Measurements from ENCODE around the gene SAT1.
A peak's percentile ranks its signal among the peaks of the same experiment; 100 is the strongest.

SAT1 gene

DNA sequence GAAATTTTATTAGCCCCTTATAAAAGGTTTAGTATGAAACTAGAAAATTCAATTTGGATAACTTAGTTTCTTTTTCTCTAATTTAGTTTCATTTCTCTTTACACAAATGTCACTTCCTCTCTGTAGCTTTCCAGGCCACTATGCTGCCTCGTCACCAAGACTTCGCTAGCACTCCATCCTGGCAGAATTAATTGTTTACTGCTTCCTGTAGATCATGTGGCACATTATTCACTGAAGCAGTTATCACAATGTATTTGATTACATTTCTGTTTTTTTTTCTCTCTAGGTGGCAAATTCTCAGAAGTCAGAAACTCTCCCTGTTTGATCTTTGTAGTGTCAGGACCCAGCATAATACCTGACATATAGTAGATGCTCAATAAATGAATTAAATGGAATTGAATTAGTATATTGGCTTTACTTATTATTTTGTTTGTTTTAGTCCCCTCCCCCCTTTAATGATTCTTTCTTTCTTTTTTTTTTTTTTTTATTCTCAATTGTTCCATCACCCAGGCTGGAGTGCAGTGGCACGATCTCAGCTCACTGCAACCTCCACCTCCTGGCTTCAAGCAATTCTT lies 9.3 kb upstream of the SAT1 start:
- no peak for DNase-seq

DNA sequence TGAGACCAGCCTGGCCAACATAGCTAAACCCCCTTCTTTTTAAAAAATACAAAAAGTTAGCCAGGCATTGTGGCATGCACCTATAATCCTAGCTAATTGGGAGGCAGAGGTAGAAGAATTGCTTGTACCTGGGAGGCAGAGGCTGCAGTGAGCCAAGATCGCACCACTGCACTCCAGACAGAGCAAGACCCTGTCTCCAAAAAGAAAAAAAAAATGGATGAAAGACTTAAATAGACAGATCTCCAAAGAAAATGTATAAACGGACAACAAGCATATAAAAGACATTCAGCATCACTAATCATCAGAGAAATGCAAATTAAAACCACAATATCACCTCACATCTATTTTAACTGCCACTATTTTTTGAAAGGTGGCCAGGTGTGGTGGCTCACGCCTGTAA lies 6.6 kb upstream of the SAT1 start:
- DNase-seq = no peak

DNA sequence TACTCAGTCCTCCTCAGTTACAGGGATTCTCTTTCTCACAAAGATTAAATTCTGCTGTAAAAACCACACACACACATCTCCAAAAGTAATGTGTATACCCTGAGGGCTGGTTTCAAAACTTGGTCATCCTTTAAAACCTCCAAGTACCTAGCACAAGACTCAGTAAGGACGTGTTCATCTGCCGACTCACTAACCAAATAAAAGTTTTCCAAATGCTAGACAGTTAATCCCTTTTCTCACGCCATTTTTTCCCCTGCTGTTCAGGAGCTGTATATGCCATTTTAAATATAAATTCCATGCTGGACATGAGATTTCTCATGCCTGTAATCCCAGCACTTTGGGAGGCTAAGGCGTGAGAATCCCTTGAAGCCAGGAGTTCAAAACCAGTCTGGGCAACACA lies 3.9 kb upstream of the SAT1 start:
- DNase-seq = no peak

DNA sequence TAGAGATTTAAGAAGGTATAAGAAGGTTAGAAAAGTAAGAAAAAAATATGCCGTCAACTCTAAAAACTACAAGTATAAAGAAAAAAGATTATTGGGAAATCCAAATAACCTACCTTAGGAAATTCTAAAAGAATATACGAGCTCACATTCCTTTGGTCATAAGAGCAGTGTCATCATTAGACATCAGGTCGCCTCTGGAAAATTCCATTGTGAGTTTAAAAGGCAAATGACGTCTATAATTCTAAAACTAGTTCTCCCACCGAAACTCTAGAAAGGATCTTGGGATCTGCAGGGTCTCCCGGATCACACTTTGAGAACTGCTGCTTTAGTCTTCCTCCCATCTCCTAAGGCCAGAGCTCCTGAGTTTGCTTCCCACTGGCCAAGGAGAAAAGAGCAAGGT lies 518 bp upstream of the SAT1 start:
- no peak for DNase-seq

DNA sequence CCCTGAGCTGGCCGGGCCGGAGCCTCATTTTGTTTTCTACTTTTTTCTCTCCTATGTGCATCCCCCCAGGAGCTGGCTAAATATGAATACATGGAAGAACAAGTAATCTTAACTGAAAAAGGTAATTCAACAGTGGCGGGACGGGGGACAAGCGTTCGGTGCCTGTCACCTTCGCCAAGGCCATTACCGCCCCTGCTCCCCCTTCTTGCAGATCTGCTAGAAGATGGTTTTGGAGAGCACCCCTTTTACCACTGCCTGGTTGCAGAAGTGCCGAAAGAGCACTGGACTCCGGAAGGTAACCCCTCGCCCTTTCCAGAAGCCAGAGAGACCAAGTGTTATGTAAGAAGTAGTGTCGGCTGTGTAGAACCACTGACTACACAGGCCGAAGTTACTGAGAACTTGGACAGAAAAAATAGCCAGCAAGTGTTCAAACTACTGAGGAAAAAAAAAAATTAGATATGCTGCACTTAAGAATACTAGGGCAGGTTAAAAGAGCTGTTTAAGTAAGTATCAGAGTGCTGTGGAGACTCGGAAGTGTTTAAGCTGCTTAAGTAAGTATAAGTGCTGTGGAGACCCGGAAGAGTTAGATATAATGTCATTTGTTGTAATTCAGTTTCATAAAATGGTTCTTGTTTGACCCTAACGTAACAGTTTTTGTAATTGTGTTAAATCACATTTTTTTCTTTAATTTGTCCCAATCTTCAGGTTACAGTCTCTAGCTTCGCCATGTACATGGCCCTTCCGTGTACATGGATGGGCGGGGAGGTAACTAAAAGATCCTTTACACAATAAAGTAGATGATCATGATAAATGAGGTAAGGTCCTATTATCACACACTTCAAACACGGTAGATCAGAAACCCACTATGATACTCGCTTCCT lies 856 bp downstream of the SAT1 start:
- peak in 2 of 56 donors; percentile 7 to 22 for DNase-seq

DNA sequence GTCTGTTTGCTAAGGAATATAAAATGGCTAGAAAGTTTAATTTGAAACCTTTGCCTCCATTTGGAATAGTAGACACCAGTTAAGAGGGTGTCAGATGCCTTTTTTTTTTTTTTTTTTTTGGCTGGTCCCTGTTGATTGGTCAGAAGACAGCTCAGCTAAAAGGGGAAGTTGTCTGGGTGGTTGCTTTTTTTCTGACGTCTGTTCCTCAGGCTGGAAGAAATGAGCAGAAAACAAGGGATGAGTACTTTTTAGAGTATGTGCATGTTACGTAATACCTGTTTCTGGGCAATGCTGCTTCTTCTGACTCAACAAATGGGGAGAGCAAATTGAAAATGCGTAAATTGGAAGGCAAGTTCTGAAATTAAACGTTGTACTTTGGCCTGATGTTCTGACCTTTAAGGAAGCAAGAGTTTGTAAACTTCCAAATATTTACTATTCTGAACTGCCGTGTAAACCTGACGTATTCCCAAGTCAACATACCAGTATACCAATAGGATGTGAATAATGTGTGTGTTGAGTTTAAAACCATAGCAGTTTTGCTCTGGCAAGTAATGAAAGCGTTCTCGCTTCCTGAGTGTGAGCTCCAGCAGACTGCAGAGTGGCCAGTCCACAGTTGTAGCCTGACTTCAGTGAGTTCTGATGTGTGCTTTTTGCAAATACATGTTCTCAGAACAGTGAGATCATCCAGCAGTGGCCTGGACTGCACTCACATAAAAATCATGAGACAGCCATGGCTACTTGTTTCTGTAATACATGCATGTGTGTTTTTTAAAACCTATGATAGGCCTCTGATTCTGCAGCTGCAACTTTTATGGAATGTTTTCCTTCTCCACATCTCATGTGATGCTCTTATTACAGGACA lies 1.7 kb downstream of the SAT1 start:
- no peak for DNase-seq

DNA sequence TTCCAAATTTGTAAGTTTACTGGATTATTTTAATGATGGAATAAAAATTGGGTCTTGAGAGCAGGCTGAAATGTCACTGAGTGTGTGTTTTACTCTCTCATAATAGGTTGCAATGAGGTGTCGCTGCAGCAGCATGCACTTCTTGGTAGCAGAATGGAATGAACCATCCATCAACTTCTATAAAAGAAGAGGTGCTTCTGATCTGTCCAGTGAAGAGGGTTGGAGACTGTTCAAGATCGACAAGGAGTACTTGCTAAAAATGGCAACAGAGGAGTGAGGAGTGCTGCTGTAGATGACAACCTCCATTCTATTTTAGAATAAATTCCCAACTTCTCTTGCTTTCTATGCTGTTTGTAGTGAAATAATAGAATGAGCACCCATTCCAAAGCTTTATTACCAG lies 2.6 kb downstream of the SAT1 start:
- no peak for DNase-seq

DNA sequence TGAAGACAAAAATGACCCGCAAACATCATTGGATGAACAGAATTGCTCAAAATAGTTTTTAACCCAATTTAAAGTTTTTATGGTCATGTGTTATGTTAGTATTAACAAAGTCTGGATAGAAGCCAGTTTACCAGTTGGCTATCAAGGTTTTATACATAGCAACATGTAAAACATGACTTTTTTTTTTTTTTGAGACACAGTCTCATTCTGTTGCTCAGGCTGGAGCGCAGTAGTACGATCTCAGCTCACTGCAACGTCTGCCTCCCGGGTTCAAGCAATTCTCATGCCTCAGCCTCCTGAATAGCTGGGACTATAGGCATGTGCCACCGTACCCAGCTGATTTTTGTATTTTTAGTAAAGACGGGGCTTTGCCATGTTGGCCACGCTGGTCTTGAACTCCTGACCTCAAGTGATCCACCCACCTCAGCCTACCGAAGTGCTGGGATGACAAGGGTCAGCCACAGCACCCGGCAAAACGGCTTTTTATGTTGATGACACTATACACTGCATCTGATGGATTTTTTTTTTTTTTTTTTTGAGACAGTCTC lies 3.4 kb downstream of the SAT1 start:
- no peak for DNase-seq

DNA sequence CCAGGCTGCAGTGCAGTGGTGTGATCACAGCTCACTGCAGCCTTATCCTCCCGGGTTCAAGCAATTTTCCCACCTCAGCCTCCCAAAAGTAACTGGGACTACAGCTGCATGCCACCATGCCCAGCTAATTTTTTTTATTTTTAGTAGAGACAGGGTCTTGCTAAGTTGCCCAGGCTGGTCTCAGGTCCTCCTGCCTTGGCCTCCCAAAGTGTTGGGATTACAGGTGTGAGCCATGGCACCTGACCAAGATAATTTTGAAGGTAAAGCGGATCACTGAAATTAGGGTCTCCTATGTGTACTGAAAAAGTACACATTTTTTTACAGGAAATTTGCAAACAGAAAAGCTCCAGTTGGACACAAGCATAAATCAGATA lies 4.8 kb downstream of the SAT1 start:
- no peak for DNase-seq

DNA sequence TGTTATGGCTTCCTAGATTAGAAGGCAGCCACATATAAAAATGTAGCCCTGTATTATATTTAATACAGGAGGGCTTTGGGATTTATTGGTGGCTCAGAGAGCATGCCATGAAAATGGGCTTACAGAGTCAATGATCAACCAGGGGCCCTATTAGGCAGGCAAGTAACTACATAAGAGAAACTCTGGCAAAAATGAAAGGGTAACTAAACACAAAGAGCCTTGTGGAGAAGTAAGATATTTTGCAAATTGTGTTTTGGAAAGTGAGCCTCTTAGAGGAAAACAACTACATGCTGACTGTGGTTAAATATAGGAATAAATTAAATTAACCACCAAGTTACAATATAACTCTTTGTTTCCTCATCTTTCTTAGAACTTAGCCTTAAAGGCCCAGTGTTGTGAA lies 5.5 kb downstream of the SAT1 start:
- no peak for DNase-seq

DNA sequence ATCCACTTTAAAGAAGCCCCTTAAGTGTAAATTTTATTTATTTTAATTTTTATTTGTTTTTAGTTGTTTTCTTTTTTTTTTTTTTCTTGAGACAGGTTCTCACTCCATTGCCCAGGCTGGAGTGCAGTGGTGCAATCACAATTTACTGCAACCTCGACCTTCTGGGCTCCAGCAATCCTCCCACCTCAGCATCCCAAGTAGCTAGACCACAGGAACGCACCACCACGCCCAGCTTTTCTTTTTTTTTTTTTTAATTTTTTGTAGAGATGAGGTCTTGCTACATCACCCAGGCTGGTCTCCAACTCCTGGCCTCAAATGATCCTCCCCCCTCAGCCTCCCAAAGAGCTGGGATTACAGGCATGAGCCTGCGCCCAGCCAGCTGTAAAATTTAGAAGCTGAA lies 6.0 kb downstream of the SAT1 start:
- no peak for DNase-seq

DNA sequence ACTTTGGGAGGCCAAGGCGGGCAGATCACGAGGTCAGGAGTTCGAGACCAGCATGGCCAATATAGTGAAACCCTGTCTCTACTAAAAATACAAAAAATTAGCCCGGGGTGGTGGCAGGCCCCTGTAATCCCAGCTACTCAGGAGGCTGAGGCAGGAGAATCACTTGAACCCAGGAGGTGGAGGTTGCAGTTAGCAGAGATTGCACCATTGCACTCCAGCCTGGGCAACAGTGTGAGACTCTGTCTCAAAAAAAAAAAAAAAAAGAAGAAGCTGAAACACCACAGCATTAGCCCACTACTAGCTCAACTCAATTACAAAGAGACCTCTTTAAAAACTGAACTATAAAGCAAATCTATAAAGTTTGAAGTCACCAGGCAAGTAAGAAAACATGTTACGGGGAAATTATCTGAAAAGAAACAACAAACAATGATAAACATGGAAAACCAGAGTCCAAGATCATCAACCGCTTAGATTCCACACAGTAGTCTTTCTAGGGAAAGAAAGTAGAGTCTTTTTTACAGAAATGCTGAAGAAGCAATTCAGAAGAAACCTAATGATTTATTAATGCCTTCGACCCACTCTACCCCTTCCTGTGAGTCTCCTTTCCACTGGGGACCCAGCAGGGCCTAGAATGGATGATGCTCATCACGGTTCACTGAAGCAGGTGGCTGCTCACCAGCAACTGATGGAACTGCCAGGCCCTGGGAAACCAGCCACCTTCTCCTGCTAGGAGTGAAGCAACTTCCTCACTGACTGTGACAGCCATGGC lies 6.6 kb downstream of the SAT1 start:
- DNase-seq = peak in 13 of 56 donors; percentile 0 to 38 (median 3)

DNA sequence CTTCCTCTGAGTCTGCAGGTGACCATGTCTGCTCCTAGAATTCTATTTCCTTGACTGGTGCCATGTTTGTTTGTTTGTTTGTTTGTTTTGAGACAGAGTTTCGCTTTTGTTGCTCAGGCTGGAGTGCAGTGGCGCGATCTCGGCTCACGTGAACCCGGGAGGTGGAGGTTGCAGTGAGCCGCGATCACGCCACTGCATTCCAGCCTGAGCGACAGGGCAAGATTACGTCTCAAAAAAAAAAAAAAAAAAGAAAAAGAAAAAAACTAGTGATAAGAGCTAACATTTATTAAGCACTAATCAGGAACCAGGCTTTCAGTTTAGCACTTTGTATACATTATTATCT lies 7.2 kb downstream of the SAT1 start:
- no peak for DNase-seq

DNA sequence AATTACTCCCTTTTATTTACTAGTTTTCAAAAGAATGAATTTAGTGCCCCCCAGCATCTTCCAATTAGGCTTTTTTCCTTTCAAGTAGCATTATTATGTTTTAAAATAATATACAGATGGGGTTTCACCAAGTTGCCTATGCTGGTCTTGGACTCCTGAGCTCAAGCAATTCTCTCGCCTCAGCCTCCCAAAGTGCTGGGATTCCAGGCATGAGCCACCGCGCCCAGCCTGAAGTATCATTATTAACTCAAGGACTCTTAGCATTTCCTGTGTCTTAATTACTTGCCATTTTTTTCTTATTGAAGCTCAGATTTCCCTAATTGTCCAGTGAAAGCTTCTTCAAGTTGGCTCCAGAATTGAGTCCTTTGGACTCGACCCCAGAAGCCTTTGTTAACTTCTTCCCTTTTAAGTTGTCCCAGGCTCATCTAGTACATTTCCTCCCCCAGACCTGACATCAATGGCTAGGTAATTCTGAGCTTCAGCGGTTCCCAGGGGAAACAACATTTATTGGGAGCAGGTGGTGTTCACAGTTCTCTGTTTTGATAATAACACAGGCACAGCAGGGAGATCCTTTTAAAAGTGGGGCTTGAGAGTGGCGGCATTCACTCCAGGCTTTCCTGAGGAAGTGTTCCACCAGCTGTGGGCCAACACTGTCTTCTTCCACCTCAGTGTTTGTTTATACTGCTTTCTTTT lies 10.0 kb downstream of the SAT1 start:
- DNase-seq = no peak

DNA sequence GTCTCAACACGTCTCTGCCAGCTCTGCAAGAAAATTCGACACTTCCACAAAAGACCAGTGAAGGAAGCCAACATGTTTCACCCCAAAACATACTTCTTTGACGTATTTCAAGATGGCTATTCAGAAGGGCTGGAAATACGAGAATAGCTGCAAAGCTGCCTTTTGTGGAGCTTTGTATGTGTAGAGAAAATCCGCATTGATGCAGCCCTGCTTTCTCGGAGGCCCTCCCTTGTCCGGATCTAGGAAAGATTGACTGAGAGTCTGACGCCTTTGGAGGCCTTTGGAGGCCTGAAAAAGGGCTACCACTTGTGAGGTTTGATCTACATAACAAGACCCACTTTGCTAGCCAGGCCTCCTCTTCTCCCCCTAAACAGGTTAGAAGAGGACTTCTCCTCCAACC lies 12.2 kb downstream of the SAT1 start:
- DNase-seq = no peak

DNA sequence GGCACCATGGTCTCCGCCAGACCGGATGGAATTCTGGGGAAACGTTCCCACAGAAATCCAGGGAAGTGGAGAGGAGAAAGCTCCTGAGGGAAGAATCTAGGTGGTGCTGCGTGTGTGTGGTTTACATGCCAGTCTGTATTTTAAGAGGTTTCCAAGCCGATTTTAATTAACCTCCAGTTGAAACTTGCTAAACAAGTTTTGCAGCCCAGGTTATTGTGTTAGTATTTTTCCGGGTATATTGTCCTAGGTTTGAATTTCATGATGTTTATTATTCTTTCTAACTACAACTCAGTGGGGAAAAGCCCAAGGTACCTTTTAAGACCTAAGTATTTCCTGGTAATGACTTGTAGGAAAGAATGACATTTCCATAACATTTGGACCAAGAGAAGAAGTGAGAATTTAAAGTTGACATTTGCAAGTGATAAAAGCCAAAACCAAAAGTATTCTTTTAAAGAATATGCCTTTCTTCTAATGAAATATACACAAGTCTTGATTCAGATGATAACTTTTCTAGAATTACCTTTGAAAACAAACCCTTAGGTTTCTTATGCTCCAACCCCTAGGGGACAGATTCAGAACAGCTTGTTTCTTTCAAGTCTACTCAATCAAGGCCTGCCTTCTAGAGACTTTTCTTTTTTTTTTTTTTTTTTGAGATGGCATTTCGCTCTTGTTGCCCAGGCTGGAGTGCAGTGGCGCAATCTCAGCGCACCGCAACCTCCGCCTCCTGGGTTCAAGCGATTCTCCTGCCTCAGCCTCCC lies 14.6 kb downstream of the SAT1 start:
- DNase-seq = no peak

DNA sequence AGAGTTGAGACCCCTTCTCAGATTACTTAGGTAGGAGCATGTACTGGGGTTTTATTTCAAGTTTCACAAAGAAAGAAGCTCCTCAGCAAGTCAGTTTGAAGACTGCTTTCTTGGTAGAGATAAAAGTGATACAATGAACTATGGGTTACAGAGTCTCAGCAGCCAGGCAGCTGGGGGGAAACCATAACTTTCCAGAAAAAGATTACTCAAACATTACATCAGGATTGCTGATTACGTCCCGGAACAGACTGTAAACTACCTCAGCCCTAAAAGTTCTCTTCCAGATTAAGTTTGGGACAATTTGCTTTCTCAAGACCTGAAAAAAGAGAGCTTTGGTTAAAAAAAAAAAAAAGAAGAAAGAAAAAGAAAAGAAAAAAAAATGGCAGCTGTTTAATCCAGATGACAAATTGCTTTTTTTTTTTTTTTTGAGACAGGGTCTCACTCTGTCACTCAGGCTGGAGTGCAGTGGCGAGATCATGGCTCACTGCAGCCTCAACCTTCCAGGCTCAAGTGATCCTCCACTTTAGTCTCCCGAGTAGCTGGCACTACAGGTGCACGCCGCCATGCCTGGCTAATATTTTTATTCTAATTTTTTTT lies 16.6 kb downstream of the SAT1 start:
- DNase-seq = no peak

DNA sequence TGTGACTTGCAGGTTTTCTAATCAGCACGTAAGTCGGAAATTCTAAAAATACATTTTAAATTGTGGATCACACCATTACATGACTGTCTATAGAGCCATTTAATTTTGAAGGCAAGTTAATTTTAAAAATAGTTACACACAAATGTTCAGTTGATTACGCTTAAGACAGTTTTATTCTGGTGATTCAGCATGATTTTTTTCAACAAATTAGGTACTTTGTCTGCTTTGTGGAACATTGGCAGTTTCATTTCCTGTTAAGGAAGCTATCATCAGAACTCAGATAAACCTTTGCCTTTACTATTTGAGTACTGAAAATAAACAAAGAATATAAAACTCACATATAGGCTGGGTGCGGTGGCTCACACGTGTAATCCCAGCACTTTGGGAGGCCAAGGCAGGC lies 19.5 kb downstream of the SAT1 start:
- no peak for DNase-seq

DNA sequence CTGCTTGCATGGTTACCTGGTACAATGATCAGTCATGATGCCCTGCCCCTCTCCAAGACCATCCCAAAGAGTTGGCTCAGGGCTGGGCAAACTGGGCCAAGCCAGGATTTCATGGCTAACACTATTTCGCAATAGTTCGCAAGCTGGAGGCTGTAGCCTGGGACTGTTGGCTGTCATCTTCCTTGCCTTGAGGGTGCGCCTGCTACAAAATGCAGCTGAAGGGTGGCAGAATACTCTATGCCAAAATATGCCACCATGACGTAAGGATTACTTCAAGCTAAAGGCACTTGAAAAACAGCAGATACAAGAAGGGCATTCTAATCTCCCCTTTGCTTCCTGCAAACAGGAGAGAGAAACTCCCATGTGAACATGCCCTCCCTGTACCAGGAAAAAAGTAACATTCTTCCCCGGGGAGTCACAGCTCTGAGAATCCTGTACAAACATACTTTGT lies 21.0 kb downstream of the SAT1 start:
- DNase-seq = no peak
